ENCODE measurements around the gene GPR17. TPM values are rescaled to one million over a fixed set of nuclear protein-coding genes. Genes with fewer than 3 reads are reported as not detected.

Gene GPR17
- total RNA-seq, 2 experiments from 2014 or later = 0.22 TPM; not detected in 1

- H3K4me2 ChIP-seq (ENCODE audit: low read length) = no peak overlapping the region
- BruUV-seq (replicated peaks) = no TSS peak
- DNase-seq (ENCODE audit: low spot score) = no peak
- peaks cover 11% of the 10 kb centered on the region for H3K4me1 ChIP-seq (ENCODE audit: insufficient read depth, low read length, poor library complexity, severe bottlenecking)
- intact Hi-C loops (cut with micrococcal nuclease; ENCODE audit: unreplicated experiment) = no loop called here
- H3K27ac ChIP-seq (ENCODE audit: low read depth, low read length, poor library complexity, severe bottlenecking) = no peak overlapping the region
- H2AFZ ChIP-seq (ENCODE audit: low read length) = no peak overlapping the region
- H3K4me3 ChIP-seq (ENCODE audit: low read depth, low read length, poor library complexity, severe bottlenecking) = no peak overlapping the region
- no peaks in the 10 kb centered on the region for H3K9me2 ChIP-seq (ENCODE audit: insufficient read depth, low read length)
- no peaks in the 10 kb centered on the region for H3K36me3 ChIP-seq (ENCODE audit: insufficient read depth, low read length)
- H4K20me1 ChIP-seq (ENCODE audit: insufficient read depth, low read length) = no peaks in the 10 kb centered on the region
- ChIA-PET CTCF (ENCODE audit: unreplicated experiment) (interaction anchor here (0.9 kb wide), 2 partner anchors 11 to 46 kb away, joined by 3 to 7 read pairs; no protein-coding TSS in a partner anchor), POLR2A (interaction anchor here (0.6 to 1.4 kb wide), 2 partner anchors 62 to 121 kb away, joined by 3 read pairs; no protein-coding TSS in a partner anchor)
- no peaks in the 10 kb centered on the region for H3K79me2 ChIP-seq (ENCODE audit: insufficient read depth, low read depth, low read length)
- no peaks in the 10 kb centered on the region for H3K9me3 ChIP-seq (ENCODE audit: low read length)
- TF ChIP-seq EZH2phosphoT487 (IDR thresholded peaks at IDR 0.05; ENCODE audit: borderline replicate concordance, low read depth, low read length) = no peak
- TF ChIP-seq, protein P1, sequence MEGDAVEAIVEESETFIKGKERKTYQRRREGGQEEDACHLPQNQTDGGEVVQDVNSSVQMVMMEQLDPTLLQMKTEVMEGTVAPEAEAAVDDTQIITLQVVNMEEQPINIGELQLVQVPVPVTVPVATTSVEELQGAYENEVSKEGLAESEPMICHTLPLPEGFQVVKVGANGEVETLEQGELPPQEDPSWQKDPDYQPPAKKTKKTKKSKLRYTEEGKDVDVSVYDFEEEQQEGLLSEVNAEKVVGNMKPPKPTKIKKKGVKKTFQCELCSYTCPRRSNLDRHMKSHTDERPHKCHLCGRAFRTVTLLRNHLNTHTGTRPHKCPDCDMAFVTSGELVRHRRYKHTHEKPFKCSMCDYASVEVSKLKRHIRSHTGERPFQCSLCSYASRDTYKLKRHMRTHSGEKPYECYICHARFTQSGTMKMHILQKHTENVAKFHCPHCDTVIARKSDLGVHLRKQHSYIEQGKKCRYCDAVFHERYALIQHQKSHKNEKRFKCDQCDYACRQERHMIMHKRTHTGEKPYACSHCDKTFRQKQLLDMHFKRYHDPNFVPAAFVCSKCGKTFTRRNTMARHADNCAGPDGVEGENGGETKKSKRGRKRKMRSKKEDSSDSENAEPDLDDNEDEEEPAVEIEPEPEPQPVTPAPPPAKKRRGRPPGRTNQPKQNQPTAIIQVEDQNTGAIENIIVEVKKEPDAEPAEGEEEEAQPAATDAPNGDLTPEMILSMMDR (conservative IDR thresholded peaks at IDR 0.05; ENCODE audit: low read length) = no peak
Measured at GRCh38 chr2:127637236-127637630, 8.7 kb upstream of the GPR17 start.

- ChIA-PET POLR2A (interaction anchor here (0.6 kb wide), 1 partner anchor 30 kb away, joined by 3 read pairs; no protein-coding TSS in a partner anchor), CTCF (ENCODE audit: unreplicated experiment) (interaction anchor here (0.9 to 1.0 kb wide), 2 partner anchors 11 to 22 kb away, joined by 3 read pairs; no protein-coding TSS in a partner anchor)
- no peak for TF ChIP-seq EZH2phosphoT487 (IDR thresholded peaks at IDR 0.05; ENCODE audit: borderline replicate concordance, low read depth, low read length)
- TF ChIP-seq, protein P1 (conservative IDR thresholded peaks at IDR 0.05; ENCODE audit: low read length) = no peak
- BruUV-seq (replicated peaks) = no TSS peak
- H3K4me1 ChIP-seq (ENCODE audit: insufficient read depth, low read length, poor library complexity, severe bottlenecking) = peaks cover 11% of the 10 kb centered on the region
- H3K36me3 ChIP-seq (ENCODE audit: insufficient read depth, low read length) = no peaks in the 10 kb centered on the region
- DNase-seq (ENCODE audit: low spot score) = no peak
- no peak overlapping the region for H3K4me3 ChIP-seq (ENCODE audit: low read depth, low read length, poor library complexity, severe bottlenecking)
- no peak overlapping the region for H3K4me2 ChIP-seq (ENCODE audit: low read length)
- intact Hi-C loops (cut with micrococcal nuclease; ENCODE audit: unreplicated experiment) = no loop called here
- H2AFZ ChIP-seq (ENCODE audit: low read length) = no peak overlapping the region
- no peaks in the 10 kb centered on the region for H3K9me2 ChIP-seq (ENCODE audit: insufficient read depth, low read length)
- H4K20me1 ChIP-seq (ENCODE audit: insufficient read depth, low read length) = no peaks in the 10 kb centered on the region
- no peak overlapping the region for H3K27ac ChIP-seq (ENCODE audit: low read depth, low read length, poor library complexity, severe bottlenecking)
- no peaks in the 10 kb centered on the region for H3K79me2 ChIP-seq (ENCODE audit: insufficient read depth, low read depth, low read length)
- no peaks in the 10 kb centered on the region for H3K9me3 ChIP-seq (ENCODE audit: low read length)
Measured at GRCh38 chr2:127637725-127638252, 8.2 kb upstream of the GPR17 start.

Data from OCI-LY7 (cell line).